RWPE1 (cell line): ENCODE data around the gene EEF2K.

Source experiments
- CTCF ChIA-PET: fragments of 350-600 bp; sonication (Branson Sonifier 250); formaldehyde crosslinking; extraction: SDS; loops from one replicate; lab custom pipeline; 2021; lab: Yijun Ruan, JAX
- POLR2A ChIA-PET: fragments of 400-600 bp; formaldehyde crosslinking; extraction: SDS; loops from one replicate; lab custom pipeline; 2020; ENCODE audit warnings: antibody characterized with exemption; ENCODE audit not compliant: low non-redundant PET; lab: Yijun Ruan, JAX
- DNase-seq: peaks from one replicate; pipeline ENCODE4 v3.0.0; 2012; ENCODE audit warnings: low spot score
- H3K27ac ChIP-seq: fragments of 450-650 bp; 2 replicates; pipeline ENCODE4 v1.5.1; 2017
- CTCF ChIP-seq: fragments of 450-650 bp; conservative IDR thresholded peaks from 2 replicates; pipeline ENCODE4 v1.5.1; 2017; ENCODE audit warnings: low read depth, mild to moderate bottlenecking

EEF2K gene

GRCh38 chr16:22306788-22307187 lies 100.7 kb downstream of the EEF2K start:
- TF ChIP-seq CTCF: no peak
- POLR2A ChIA-PET: no interaction called here
- no peak overlapping the region for H3K27ac ChIP-seq
- DNase-seq: no peak
- CTCF ChIA-PET: interaction anchor here (0.7 kb wide), 1 partner anchor 229 kb away, joined by 3 read pairs; no protein-coding TSS in a partner anchor

- POLR2A ChIA-PET: no interaction called here
These were observed 101.8 kb downstream of the EEF2K start for GRCh38 chr16:22307838-22308237.

GRCh38 chr16:22308824-22309520 lies 102.9 kb downstream of the EEF2K start:
- no peak overlapping the region for H3K27ac ChIP-seq
- no peak for DNase-seq
- TF ChIP-seq CTCF: no peak
- ChIA-PET POLR2A (no interaction called here), CTCF (interaction anchor here (0.5 to 1.4 kb wide), 3 partner anchors 10 to 315 kb away, joined by 3 to 4 read pairs (median 4); no protein-coding TSS in a partner anchor)

More at GRCh38 chr16:22307838-22308237, 101.8 kb downstream of the EEF2K start:
- no peak for DNase-seq
- no peak for TF ChIP-seq CTCF
- CTCF ChIA-PET: interaction anchor here (0.7 to 0.8 kb wide), 2 partner anchors 9 to 11 kb away, joined by 3 read pairs; no protein-coding TSS in a partner anchor
- no peak overlapping the region for H3K27ac ChIP-seq

GRCh38 chr16:22311520-22311919 lies 105.4 kb downstream of the EEF2K start:
- no peak for DNase-seq
- POLR2A ChIA-PET: no interaction called here
- TF ChIP-seq CTCF: no peak

GRCh38 chr16:22312897-22313781 lies 107.1 kb downstream of the EEF2K start:
- peak overlapping the region; percentile 88 for H3K27ac ChIP-seq
- TF ChIP-seq CTCF: no peak
- ChIA-PET CTCF (interaction anchor here (1.5 kb wide), 1 partner anchor 13 kb away, joined by 4 read pairs; no protein-coding TSS in a partner anchor), POLR2A (no interaction called here)
- DNase-seq: no peak

More at GRCh38 chr16:22311520-22311919, 105.4 kb downstream of the EEF2K start:
- H3K27ac ChIP-seq: no peak overlapping the region
- CTCF ChIA-PET: interaction anchor here (0.9 to 2.2 kb wide), 2 partner anchors 10 to 11 kb away, joined by 5 read pairs; no protein-coding TSS in a partner anchor

GRCh38 chr16:22313876-22314470 lies 107.9 kb downstream of the EEF2K start:
- DNase-seq: no peak
- peak overlapping the region; percentile 88 for H3K27ac ChIP-seq
- no peak for TF ChIP-seq CTCF
- CTCF ChIA-PET: interaction anchor here (1.5 kb wide), 1 partner anchor 13 kb away, joined by 4 read pairs; no protein-coding TSS in a partner anchor
- POLR2A ChIA-PET: no interaction called here
